Mucosa of stomach (tissue), 1 donor: ENCODE results near the gene ING1.

ENCODE experiments used
- H3K27me3 ChIP-seq: one replicate; pipeline ENCODE4 v1.7.0; 2013; ENCODE audit warnings: mild to moderate bottlenecking, low read length; ENCODE audit not compliant: control insufficient read depth, insufficient read depth
- H3K36me3 ChIP-seq: one replicate; pipeline ENCODE4 v1.7.0; 2013; ENCODE audit warnings: low read length; ENCODE audit not compliant: control insufficient read depth, insufficient read depth
- H3K4me1 ChIP-seq: one replicate; pipeline ENCODE4 v1.7.0; 2013; ENCODE audit warnings: mild to moderate bottlenecking, low read length; ENCODE audit not compliant: control insufficient read depth, insufficient read depth
- H3K4me3 ChIP-seq: one replicate; pipeline ENCODE4 v1.7.0; 2013; ENCODE audit warnings: low read length
- H3K9ac ChIP-seq: one replicate; pipeline ENCODE4 v1.7.0; 2013; ENCODE audit warnings: mild to moderate bottlenecking, low read length, moderate library complexity
- H3K9me3 ChIP-seq: one replicate; pipeline ENCODE4 v1.7.0; 2013; ENCODE audit warnings: mild to moderate bottlenecking, low read length, moderate library complexity; ENCODE audit not compliant: control insufficient read depth
- donor health status: Pancreatic carcinoma.

Gene ING1

GRCh38 chr13:110767476-110767875, 54.0 kb downstream of the ING1 start:
- Histone ChIP-seq H3K9me3 (no peaks in the 10 kb centered on the region), H3K27me3 (peaks cover 10% of the 10 kb centered on the region), H3K9ac (no peak overlapping the region), H3K4me3 (no peak overlapping the region), H3K4me1 (no peaks in the 10 kb centered on the region), H3K36me3 (no peaks in the 10 kb centered on the region)

DNA sequence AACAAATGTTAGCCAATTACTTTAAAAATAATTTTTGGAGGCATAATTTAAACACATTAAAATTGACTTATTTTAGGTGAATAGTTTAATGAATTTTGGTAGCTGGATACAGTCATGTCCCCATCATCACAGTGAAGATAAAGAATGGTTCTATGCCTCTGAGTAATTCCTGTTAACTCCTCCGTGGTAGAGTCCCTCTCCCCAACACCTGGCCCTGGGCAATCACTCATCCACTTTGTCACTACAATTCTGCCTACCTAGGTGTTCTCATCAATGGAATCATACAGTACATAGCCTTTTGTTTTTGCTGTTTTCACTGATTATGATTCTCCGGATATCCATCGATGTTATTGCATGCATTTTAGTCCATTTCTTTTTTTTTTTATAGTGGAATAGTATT, 55.6 kb downstream of the ING1 start:
- H3K4me3 ChIP-seq = no peak overlapping the region
- H3K36me3 ChIP-seq = no peaks in the 10 kb centered on the region
- H3K4me1 ChIP-seq = no peaks in the 10 kb centered on the region
- H3K9me3 ChIP-seq = no peaks in the 10 kb centered on the region
- peaks cover 10% of the 10 kb centered on the region for H3K27me3 ChIP-seq
- H3K9ac ChIP-seq = no peak overlapping the region

DNA sequence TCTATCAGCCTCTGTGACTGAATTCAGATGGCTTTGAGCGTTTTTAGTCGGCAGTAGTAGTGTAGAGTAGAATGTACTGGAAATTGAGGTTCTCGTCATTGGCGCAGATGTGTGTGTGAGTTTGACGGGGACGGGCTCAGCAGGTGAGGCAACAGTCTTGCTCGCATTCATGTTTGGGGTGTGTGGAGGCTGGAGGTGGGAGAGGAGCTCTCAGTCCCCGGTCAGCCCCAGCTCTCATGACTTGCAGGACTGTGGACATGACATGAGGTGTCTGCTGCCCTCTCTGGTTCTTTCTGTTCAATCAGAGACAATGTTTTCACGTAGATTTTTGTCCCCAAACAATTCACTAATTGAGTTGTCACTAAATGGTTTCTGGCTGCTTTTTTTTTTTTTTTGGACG, 57.2 kb downstream of the ING1 start:
- Histone ChIP-seq H3K9me3 (no peaks in the 10 kb centered on the region), H3K27me3 (peaks cover 10% of the 10 kb centered on the region), H3K9ac (no peak overlapping the region), H3K4me1 (no peaks in the 10 kb centered on the region), H3K36me3 (no peaks in the 10 kb centered on the region), H3K4me3 (no peak overlapping the region)

GRCh38 chr13:110771194-110771593, 57.7 kb downstream of the ING1 start:
- Histone ChIP-seq H3K9me3 (no peaks in the 10 kb centered on the region), H3K27me3 (peaks cover 10% of the 10 kb centered on the region), H3K4me3 (no peak overlapping the region), H3K9ac (no peak overlapping the region), H3K36me3 (no peaks in the 10 kb centered on the region), H3K4me1 (no peaks in the 10 kb centered on the region)

- Histone ChIP-seq H3K9ac (no peak overlapping the region), H3K4me1 (no peaks in the 10 kb centered on the region), H3K9me3 (no peaks in the 10 kb centered on the region), H3K4me3 (no peak overlapping the region), H3K36me3 (no peaks in the 10 kb centered on the region), H3K27me3 (peaks cover 10% of the 10 kb centered on the region)
Observed at GRCh38 chr13:110772091-110772984, 58.8 kb downstream of the ING1 start.
